Lung (tissue), 12 donors: ENCODE data around the gene PRKD3. TPM values are rescaled to one million over a fixed set of nuclear protein-coding genes. Genes with fewer than 3 reads are reported as not detected.
A peak's percentile ranks its signal among the peaks of the same experiment; 100 is the strongest.

Experiments
- ATAC-seq: fragments of 200-7000 bp; cut with Tn5 transposase; one replicate; pipeline ENCODE4 v1.9.1; 2020; ENCODE audit warnings: moderate number of reproducible peaks; ENCODE audit not compliant: insufficient read depth, low FRiP score
- DNase-seq, 3 donors: peaks; one replicate each; pipeline ENCODE4 v3.0.0-alpha.2; 2013 to 2017
- H3K27ac ChIP-seq, 2 donors: one replicate each; pipeline ENCODE4 v1.5.1; 2013; ENCODE audit warnings: mild to moderate bottlenecking in 2 of 2, moderate library complexity in 2 of 2, control low read depth in 1 of 2, inconsistent platforms in 1 of 2, low read depth in 1 of 2, low read length in 1 of 2
- H3K27me3 ChIP-seq, 3 donors: one replicate each; pipeline ENCODE4 v1.5.1; 2013; ENCODE audit warnings: low read length in 2 of 3; ENCODE audit not compliant: control insufficient read depth in 3 of 3, insufficient read depth in 3 of 3
- H3K36me3 ChIP-seq, 4 donors: one replicate each; pipeline ENCODE4 v1.5.1; 2013; ENCODE audit warnings: low read length in 4 of 4, mild to moderate bottlenecking in 1 of 4, moderate library complexity in 1 of 4; ENCODE audit not compliant: control insufficient read depth in 4 of 4, insufficient read depth in 4 of 4
- H3K4me1 ChIP-seq, 5 donors: one replicate each; pipeline ENCODE4 v1.5.1; 2013; ENCODE audit warnings: low read length in 5 of 5, mild to moderate bottlenecking in 2 of 5, moderate library complexity in 1 of 5; ENCODE audit not compliant: control insufficient read depth in 5 of 5, insufficient read depth in 5 of 5
- H3K4me3 ChIP-seq: one replicate; pipeline ENCODE4 v1.5.1; 2013; ENCODE audit warnings: mild to moderate bottlenecking, control low read depth, moderate library complexity
- H3K9ac ChIP-seq, 2 donors: one replicate each; pipeline ENCODE4 v1.5.1; 2013; ENCODE audit warnings: low read length in 2 of 2, control low read depth in 1 of 2; ENCODE audit not compliant: insufficient read depth in 1 of 2
- H3K9me3 ChIP-seq, 4 donors: one replicate each; pipeline ENCODE4 v1.5.1; 2013; ENCODE audit warnings: low read length in 3 of 4, mild to moderate bottlenecking in 1 of 4, moderate library complexity in 1 of 4; ENCODE audit not compliant: control insufficient read depth in 4 of 4, insufficient read depth in 3 of 4
- CTCF ChIP-seq: IDR thresholded peaks from 2 replicates; pipeline ENCODE4 v1.5.1; 2012; ENCODE audit warnings: mild to moderate bottlenecking; ENCODE audit errors: control extremely low read depth, extremely low read depth
- WGBS, 2 donors: extraction: QIAGEN DNeasy Blood & Tissue Kit; methylation state at CpG; one replicate each; pipeline ENCODE4 v1.1.7; 2013; 5-methylcytosine and 5-hydroxymethylcytosine counted together
- polyA plus RNA-seq, 2 donors: library from polyadenylated mRNA; stranded (reverse); fragments of 200-250 nt; gene quantifications; one replicate each; pipeline ENCODE4 v1.2.1, GENCODE V29; 2013
- total RNA-seq, 2 donors: library from RNA; depleted of rRNA in 1 of 2; stranded (reverse); fragments of >200 nt in 1 of 2; gene quantifications; one replicate each; pipeline ENCODE4 v1.2.1, GENCODE V29; 2014 to 2021
- donor health status: control.
- donor health status: control.
- donor health status: Bipolar disorder and iron deficiency.
- donor health status: healthy.
- donor health status: DM: yes; HTN: yes; CAD: no.

PRKD3 gene
- total and polyA plus RNA-seq, 4 donors, result 6.4 to 60.8 (median 22.5) TPM

GRCh38 chr2:37348155-37348554, 23.5 kb upstream of the PRKD3 start:
- WGBS, 2 donors, result 88 to 90% methylated on average over 5 of the region's 5 CpGs
- no peak for ATAC-seq

GRCh38 chr2:37344453-37345361, 20.1 kb upstream of the PRKD3 start, which contains the start of gene QPCT:
QPCT (plus strand) TSS chr2:37344630; CDS start chr2:37344732, 102 bp downstream.
- H3K27ac ChIP-seq, result peak within 1 kb of the TSS; percentile 32 to 46
- no peak within 1 kb of the TSS for H3K9ac ChIP-seq
- peak; percentile 48 for ATAC-seq
- peaks cover 0 to 20% (median 1%) of the 10 kb centered on the region in 5 donors for H3K4me1 ChIP-seq
- H3K27me3 ChIP-seq, result no peaks in the 10 kb centered on the region
- peak; percentile 56 to 68 (median 65) for DNase-seq
- no peak for TF ChIP-seq CTCF
- peak within 1 kb of the TSS; percentile 68 for H3K4me3 ChIP-seq
- H3K36me3 ChIP-seq, result no peaks in the 10 kb centered on the region
- whole genome bisulfite sequencing, 2 donors, result 2 to 4% methylated on average over 53 to 73 of the region's 73 CpGs
- H3K9me3 ChIP-seq, result no peaks in the 10 kb centered on the region

More at GRCh38 chr2:37348155-37348554, 23.5 kb upstream of the PRKD3 start:
- Histone ChIP-seq H3K27ac (no peak overlapping the region), H3K4me3 (no peak overlapping the region), H3K9ac (no peak overlapping the region), H3K4me1 (peaks cover 0 to 20% (median 1%) of the 10 kb centered on the region in 5 donors), H3K36me3 (no peaks in the 10 kb centered on the region), H3K27me3 (no peaks in the 10 kb centered on the region), H3K9me3 (no peaks in the 10 kb centered on the region)
- no peak for TF ChIP-seq CTCF
- DNase-seq, result peak in 2 of 3 donors; percentile 6 to 25

GRCh38 chr2:37343537-37344434, 19.2 kb upstream of the PRKD3 start:
- ATAC-seq (no peak), DNase-seq (peak in 2 of 3 donors; percentile 36 to 51)
- no peak for TF ChIP-seq CTCF
- no peak overlapping the region for H3K9ac ChIP-seq
- H3K36me3 ChIP-seq, result no peaks in the 10 kb centered on the region
- H3K27ac ChIP-seq, result peak overlapping the region; percentile 32 to 35
- peaks cover 0 to 20% (median 1%) of the 10 kb centered on the region in 5 donors for H3K4me1 ChIP-seq
- 83 to 87% methylated on average over 7 of the region's 7 CpGs for WGBS, 2 donors
- H3K4me3 ChIP-seq, result peak overlapping the region; percentile 68
- H3K27me3 ChIP-seq, result no peaks in the 10 kb centered on the region
- H3K9me3 ChIP-seq, result no peaks in the 10 kb centered on the region
